GM19468 (cell line): ENCODE results near the gene LAMB2.

Experiments
- ATAC-seq: cut with Tn5 transposase; IDR thresholded peaks from one replicate; pipeline ENCODE4 v1.9.1; 2021; ENCODE audit warnings: mild to moderate bottlenecking, moderate library complexity, moderate number of reproducible peaks; ENCODE audit not compliant: unreplicated experiment; ENCODE audit errors: extremely low read depth

The LAMB2 gene

DNA sequence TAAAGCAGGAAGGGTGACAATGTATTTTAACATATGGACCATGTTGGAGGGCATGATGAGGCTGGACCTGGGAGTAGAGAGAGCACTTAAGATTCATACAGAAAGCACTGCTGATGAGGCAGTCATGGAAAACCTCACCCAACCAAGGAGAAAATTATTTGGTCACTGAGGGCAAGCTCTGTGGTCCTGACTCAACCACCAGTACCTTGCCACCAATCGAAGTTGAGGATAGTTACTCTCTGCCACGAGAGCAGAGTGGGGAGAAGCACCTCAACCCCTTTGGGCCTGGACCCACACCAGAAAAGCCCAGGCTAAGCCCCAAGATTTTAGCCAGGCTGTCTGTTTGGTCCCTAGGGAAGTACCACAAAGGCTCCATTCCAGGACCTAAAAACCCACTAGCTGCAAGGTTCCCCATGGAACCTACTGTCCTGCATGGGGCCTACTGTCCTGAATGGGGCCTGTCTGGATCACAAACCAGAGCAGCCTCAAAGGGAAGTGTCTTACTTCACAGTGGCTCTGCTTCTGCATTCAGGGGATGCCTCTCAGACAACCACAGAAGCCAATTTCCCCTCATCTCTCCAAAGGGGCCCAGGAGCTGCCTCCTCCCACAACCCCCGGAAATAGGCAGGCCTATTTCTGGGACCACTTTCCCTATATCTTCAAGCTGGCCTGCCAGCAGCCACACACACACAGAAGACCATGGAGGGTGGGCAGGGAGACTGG, 29.1 kb upstream of the LAMB2 start:
- ATAC-seq, result no peak

DNA sequence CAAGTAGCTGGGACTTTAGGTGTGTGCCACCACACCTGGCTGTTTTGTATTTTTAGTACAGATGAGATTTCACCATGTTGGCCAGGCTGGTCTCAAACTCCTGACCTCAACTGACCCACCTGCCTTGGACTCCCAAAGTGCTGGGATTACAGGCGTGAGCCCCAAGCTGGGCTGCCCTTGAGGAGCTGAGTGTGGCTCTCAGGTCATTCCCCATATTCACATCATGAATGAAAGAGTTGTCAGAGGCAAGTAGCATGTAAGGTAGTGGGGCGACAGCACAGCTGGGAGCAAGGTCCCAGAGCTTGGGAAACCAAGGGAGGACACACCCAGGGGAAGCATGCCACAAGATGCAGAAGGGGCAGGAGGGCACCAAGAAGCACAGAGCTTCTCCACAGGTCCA, 28.3 kb upstream of the LAMB2 start:
- ATAC-seq, result no peak

DNA sequence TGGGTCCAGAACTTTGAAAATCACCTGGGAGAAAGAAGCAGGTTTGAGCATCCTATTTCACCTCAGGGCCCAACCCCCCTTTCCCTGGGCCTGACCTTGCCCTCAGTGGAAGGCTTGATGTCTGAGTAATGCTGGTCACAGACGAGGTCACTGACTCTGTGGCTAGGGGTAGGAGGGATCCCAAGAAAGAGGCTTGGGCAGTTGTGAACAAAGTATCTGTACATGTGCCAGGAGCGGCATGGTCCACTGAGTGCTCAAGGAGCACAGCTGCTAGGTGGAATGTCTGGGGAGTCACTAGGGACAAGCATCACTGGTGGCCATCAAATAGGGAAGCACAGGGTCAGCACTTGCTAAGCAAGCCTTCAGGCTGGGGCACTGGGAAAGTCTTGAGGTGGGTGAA, 25.9 kb upstream of the LAMB2 start:
- no peak for ATAC-seq

DNA sequence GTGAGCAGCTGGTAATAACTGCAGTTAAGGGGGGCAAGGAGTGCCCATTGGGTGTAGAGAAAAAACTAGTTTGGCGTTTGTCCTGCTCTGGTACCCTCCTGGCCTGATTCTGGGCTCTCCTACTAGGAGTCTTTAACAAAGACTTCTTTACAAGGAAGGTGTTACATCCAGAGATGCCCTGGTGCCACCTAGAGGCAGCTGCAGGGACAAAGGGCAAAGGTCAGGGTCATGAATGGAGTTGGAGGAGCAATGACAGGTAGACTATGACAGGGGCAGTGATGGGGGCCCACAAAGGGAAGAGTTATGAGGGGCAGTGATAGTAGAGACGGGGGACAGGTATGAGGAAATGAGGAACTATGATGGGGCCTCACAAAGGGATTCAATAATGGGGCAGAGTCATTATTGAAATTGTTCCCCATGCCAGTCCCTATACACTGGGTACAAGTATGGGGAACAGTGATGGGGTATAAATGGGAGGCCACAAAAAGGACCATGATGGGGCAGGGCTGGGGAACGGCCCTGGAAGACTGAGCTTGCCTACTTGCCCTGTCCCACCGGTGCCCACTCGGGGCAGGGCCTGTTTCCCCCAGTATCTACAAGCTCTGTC, 25.4 kb upstream of the LAMB2 start:
- no peak for ATAC-seq

DNA sequence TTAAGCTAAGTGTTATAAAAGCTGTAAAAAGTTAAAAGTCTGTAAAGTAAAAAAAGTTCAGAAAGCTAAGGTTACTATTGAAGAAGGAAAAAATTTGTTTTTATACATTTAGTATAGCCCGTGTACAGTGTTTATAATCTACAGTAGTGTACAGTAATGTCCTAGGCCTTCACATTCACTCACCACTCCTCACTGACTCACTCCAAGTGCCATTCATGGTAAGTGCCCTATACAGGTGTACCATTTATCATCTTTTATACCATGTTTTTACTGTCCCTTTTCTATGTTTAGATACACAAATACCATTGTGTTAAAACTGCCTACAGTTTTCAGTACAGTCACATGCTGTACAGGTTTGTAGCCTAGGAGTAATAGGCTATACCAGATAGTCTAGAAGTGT, 24.4 kb upstream of the LAMB2 start:
- no peak for ATAC-seq

DNA sequence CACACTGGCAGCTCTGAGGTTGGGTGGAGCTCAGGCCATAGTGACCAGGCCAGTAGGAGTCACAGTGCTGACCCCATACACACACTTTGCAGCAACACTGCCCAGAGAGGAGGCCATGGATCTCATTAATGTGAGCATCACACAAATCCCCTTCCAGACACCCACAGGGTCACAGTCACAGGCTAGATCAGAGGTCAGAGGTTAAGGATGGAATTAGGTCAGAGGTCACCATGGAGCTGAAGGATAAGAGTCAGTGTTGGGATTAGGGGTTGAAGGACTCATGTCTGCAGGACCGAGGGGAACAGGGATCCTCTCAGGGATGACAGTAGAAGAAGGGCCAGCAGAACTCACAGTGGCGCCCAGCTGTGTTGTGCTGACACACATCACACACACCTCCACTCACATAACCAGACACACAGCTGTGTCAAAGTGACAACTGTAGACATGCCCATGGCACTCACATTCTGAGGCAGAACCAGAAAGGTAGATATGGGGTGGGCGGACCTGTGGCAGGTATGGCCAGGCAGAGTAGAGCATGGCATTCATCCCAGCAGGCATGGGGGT, 20.6 kb upstream of the LAMB2 start:
- no peak for ATAC-seq

DNA sequence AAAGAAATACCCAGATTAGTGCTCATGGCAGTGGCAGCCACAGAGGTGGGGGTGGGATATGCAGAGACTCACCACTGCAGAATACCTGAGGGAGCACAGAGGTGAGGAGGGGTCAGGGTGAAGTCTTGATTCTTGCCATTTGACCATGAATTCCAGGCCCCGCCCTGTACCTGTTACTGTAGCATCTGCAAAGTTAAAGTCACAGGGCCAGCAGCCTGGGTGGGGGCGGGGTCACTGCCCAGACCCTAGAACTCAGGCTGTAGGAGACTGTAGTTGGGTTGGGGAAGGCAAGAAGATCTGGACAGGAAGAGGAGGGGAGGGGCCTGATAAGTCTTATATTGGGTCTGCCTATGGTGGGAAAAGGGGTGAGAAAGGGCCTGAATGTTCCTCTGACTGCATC, 18.8 kb upstream of the LAMB2 start:
- no peak for ATAC-seq

DNA sequence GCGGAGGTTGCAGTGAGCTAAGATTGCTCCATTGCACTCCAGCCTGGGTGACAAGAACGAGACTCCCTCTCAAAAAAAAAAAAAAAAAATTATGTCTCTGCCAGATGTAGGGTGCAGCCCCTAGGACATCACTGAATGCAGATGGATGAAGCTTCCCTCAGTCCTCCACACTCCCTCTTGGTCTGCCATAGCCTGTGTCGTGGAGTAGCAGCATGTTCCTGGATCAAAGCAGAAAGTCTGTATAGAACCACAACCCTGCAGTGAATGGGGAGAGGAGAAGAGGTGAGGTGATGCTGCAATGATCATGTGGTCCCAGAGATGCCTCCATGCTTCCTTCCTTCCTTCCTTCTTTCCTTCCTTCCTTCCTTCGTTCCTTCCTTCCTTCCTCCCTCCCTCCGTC, 15.3 kb upstream of the LAMB2 start:
- ATAC-seq, result no peak

DNA sequence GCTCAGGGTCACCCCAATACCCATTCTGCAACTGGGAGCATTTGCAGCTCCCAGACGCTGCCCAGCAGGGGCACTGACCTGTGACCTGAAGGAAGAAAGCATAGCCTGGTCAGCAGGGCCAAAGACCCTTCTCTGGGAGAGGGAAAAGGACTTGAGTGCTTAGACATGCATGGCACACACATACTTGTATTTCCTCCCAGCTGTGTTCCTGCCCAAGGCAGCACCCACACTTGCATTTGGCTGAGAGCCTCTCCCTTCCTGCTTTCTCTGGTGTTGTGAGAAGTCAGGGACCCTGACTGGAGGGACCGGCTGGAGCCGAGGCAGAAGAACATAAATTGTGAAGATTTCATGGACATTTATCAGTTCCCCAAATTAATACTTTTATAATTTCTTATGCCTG, 7.2 kb upstream of the LAMB2 start:
- ATAC-seq, result no peak

DNA sequence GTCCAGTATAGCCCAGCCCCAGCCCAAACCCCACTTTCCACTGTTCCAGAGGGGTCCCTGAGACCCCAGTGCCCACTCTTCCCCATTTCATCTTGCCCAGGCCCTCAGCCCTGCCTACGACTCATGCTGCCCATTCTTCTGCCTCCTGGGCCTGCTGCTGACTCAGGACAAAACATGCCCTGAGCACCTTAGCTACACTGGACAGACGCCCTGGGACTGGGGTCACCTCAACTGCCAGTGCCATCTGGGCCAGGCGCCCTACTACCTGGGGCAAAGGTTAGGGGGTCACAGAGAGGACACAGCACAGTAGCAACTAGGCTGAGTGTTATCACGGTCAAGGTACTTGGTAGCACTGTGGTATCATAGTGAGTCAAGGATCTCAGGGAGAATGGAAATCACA, 2.6 kb upstream of the LAMB2 start:
- no peak for ATAC-seq

DNA sequence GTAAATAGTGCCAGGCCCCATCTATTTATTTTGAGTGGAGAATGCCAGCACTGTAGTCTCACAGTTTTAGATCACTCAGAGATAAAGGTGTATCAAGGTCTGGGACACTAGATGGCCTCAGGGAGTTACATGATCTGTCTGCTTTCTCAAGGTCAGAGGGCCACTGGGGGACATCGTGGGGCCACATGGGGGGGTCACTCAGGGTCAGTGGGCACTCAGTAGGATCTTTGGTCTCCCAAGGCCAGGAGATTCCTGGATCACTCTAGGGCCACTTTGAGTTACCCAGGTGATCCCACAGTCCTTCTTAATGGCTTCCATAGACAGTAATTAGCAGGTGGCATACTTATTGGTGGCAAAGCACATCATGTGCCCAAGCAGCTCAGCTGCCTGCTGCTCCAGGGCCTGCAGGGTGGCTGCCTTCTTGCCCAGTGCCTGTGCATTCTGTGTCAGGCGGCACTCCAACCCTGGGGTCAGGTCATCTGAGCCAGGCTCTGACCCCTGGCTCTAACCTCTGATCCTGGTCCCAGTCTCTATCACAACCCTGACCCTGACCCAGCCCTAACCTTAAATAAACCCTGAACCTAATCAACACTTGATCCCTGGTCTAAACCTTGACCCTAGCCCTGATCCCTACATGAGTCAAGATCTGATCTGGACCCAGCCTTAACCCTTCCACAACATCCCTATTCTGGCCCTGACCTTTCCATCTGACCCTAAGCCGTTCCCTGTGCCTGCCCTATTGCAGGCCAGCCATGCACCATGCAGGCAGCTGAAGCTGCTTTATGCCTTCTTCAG, 1.8 kb upstream of the LAMB2 start:
- no peak for ATAC-seq

DNA sequence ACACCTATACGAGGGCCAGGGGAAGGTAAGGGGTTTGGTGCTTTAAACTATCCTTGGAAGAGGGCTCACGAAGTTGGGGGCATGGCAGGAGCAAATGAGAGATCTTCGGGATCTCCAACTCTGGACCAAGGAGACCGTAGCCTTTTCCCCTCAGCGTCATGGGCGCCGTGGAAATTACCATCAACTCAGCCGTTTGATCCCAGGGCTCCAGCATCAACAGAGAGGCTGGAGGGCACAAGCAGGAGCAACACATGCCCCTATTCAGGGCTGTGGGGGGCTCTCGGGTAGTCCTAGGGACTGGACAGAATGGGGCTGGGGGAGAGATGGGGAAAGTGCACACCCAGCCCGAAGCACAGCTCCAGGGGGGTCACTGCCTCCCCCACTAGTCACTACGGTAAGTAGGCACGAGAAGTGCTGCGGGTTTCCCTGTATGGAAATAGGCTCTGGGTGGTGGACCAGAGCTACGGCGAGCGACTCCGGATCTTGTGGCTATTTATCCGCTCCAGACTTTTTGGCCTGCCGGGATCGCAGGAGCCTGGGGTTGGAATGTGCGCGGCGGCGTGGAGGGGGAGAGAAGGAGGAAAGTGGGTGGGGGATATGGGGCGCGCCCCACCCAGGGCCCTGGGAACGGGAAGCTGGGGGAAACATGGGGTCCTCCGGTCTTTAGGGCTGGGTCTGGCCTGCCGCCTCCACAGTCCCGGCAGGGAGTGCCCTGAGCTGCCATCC, 539 bp upstream of the LAMB2 start:
- ATAC-seq, result no peak

DNA sequence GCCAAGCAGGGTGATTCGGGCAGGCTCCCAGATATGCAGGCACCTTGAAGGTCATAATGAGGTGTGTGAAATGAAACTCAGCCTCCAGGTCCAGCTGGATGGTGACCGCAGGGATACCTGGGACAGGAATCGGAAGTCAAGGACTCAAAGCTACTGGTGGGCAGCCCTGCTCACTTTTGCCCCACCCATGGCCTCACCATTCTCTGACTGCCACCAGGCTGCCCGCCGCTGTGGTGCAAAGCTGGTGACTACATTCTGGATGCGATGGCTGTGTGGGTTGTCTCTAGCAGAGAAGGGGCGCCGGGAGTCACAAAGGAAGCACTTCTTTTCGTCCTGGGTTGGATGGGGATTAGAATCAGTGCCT, 795 bp downstream of the LAMB2 start:
- ATAC-seq, result no peak

DNA sequence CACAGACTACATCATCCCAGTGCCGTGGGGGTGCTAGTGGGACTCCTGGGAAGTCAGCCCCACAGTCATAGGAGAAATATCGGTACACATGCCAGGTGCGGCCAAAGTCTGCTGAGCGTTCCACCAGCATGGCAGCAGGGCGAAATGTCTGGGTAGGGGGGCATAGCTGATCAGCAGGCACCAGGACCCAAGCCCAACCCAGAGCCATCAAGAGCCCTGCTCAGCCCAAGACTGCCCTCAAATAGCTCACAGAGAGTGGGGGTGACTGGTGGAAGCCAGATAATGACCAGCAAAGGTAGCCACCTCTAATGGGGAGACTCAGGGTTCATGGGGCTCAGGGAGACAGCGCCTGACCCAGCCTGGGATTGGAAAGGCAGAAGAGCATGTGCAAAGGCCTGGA, 1.3 kb downstream of the LAMB2 start:
- ATAC-seq, result no peak

DNA sequence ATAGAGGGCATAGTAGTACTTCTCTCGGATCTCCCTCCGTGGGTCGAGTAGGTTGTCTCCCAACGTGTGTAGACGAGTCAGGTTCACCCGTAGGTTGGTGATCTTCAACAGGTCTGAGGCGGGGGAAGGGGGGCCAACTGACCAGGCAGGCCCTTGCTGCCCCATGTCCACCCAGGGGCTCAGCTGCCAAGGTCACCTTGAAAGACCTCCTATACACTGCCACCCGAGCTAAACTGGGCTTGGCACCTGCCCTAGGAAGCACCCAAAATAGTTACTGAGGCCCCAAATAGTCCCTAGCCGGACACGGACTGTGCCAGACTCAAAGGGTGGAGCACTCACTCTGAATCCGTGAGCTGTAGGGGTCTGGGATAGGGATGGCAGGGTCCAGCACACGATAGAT, 1.8 kb downstream of the LAMB2 start:
- no peak for ATAC-seq

DNA sequence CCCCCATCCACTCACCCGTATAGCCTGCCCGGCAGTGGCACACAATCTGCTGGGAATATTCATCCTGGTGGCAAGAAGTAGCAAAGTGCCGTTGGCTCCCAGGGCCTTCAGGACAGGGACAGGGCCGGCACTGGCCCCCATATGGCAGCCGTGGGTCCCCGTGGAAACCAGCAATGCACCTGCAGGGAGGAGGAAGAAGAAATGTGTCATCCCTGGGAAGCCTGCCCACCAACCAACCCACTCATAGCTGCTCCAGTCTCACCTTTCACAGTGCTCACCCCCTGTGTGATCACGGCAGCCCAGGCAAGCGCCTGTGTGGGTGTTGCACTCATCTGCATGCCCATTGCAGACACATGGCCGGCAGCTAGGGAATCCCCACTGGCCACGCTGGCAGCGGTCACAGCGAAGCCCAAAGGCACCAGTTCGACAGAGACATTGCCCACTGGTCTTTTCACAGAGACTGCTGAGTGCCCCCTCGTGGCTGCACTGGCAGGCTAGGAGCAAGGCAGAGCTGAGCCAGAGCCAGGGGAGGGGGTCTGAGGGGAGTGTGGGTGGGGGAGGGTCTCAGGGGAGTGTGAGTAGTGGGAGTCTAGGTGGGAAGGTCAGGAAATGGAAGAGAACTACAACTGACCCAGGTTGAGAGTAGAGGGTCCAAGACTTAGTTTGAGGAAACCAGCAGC, 7.7 kb downstream of the LAMB2 start:
- ATAC-seq, result no peak

DNA sequence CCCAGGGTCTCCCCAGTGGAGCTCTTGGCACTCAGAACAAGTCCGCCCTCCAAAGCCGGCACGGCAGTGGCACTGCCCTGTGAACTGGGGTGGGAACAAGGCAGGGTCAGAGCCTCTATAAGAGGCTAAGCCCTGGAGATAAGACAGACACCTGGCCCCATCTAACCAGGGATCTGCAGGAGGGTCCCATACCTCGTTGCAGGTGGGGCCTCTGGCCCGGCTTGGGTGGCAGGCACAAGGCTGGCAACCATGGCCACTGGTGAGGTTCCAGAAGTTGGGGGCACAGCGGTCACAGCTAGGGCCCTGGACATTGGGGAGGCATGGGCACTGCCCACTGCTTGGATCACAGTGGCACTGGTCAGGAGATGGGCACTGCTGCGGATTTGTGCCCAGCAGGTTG, 8.6 kb downstream of the LAMB2 start:
- no peak for ATAC-seq

DNA sequence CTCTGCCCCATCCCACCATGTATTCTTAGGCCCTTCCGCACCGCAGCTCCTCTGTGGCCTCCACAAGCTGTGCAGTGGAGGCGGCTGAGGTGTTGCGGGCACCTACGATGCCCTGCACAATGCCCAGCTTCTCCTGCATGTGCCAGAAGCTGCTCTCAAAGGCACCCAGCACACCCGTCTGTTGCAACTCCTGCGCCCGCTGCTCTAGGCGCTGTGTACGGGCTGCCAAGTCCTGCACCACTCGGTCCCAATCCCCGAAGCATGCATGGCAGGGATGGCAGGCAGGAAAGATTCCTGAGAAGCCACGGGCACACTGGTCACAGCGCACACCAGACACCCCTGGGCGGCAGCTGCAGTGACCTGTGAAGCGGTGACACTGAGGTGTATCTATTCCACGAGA, 9.2 kb downstream of the LAMB2 start:
- no peak for ATAC-seq

DNA sequence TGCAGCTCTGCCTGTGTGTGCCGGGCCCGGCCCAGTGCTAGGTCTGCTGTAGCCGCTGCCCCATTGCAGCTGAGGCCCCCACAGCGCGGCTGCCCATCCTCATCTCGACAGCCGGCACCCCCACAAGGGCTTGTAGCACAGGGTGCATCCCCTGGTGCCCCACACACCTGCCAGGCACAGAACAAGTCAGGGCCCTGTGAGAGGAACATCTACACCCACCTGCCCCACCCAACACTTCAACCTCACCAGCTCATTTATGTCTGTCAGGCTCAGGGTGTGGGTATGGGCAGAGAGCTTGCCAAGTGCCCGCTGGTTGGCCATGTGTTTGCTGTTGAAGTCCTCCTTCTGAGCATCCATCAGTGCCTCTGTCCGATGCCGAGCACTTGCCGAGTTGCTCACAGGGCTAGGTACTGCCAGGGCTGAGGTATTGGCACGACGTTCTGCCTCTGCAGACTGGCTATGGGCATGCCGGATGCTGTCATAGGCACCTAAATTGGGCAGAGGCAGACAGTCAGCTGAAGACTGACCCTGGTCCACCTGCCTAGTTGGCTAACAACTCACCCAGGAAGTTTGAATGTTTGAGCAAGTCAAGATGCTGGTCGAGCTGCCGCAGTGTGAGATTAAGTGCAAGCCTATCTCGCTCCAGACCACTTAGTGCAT, 9.8 kb downstream of the LAMB2 start:
- no peak for ATAC-seq

DNA sequence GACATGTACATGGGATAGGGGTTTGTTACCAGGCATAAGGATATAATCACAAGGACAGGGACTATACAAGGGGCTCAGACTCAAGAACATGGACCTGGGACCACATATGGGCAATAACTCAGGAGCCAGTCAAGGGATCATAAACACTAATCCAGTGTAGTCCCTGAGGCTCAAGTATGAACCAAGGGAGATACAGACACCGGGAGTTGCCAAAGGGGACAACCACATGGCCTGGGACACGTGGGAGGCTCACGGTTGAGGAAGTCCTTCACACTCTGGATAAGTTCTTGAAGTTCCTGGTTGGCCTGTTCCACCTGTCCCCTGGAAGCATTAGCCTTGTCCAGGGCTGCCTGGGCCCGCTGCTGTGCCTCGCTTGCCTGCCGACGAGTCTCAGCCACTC, 10.4 kb downstream of the LAMB2 start:
- no peak for ATAC-seq
